ENCODE measurements around the gene BICC1. TPM values are rescaled to one million over a fixed set of nuclear protein-coding genes. Genes with fewer than 3 reads are reported as not detected.

BICC1 gene
- polyA plus RNA-seq, 1 donor (not counting 4 experiments of a cell fraction or from before 2014, with no cell fraction given), result 4.2 TPM

DNA sequence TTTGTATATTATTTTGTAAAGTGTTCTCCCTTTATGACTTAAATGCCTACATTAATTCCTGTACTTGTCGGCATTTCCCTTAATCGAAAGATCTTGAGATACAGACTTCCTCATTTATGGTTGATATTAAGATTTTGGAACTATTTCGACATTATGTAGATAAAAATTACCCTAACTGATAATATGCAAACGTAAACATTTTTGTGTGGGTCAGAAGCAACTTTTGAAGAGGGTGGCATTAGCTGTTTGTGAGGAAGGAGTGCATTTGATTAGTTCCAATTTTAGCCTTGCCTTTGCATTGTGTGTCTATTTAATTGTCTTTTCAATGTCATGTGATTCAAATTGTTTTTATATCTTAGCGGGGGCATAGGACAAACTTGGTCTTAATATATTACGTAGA is 114.7 kb downstream of the BICC1 start:
- dilution Hi-C loops (cut with MboI; ENCODE audit: extremely low pct_ligation_motif_present, low sequenced_read_pairs), result no loop called here
- Histone ChIP-seq H4K20me1 (ENCODE audit: control insufficient read depth, extremely low read depth, insufficient read depth, low read length) (no peaks in the 10 kb centered on the region), H2AFZ (ENCODE audit: control insufficient read depth, low read length) (no peak overlapping the region), H3K9ac (ENCODE audit: control insufficient read depth, extremely low read depth, insufficient read depth, low read length) (no peak overlapping the region), H3K36me3 (ENCODE audit: control insufficient read depth in 2 of 2, extremely low read depth in 1 of 2, insufficient read depth in 2 of 2, low read length in 2 of 2) (no peaks in the 10 kb centered on the region), H3K4me3 (ENCODE audit: control insufficient read depth in 2 of 3, extremely low read depth in 1 of 3, insufficient read depth in 2 of 3, low read depth in 1 of 3, low read length in 3 of 3) (no peak overlapping the region), H3K4me1 (ENCODE audit: control insufficient read depth, extremely low read depth, insufficient read depth, low read length) (no peaks in the 10 kb centered on the region), H3K9me1 (ENCODE audit: control insufficient read depth, extremely low read depth, insufficient read depth, low read length) (no peaks in the 10 kb centered on the region), H3K79me2 (ENCODE audit: control insufficient read depth, insufficient read depth, low read length) (no peaks in the 10 kb centered on the region), H3K27ac (ENCODE audit: control insufficient read depth, insufficient read depth, low read length) (no peak overlapping the region), H3K4me2 (ENCODE audit: control insufficient read depth, extremely low read depth, insufficient read depth, low read depth, low read length) (no peak overlapping the region), H3K9me3 (ENCODE audit: control insufficient read depth, low read depth, low read length) (no peaks in the 10 kb centered on the region), H3K27me3 (ENCODE audit: control insufficient read depth, extremely low read depth, insufficient read depth, low read length) (no peaks in the 10 kb centered on the region)
- FAIRE-seq (no peak), DNase-seq (ENCODE audit: low read depth, low spot score) (no peak)
- TF ChIP-seq, protein P1, sequence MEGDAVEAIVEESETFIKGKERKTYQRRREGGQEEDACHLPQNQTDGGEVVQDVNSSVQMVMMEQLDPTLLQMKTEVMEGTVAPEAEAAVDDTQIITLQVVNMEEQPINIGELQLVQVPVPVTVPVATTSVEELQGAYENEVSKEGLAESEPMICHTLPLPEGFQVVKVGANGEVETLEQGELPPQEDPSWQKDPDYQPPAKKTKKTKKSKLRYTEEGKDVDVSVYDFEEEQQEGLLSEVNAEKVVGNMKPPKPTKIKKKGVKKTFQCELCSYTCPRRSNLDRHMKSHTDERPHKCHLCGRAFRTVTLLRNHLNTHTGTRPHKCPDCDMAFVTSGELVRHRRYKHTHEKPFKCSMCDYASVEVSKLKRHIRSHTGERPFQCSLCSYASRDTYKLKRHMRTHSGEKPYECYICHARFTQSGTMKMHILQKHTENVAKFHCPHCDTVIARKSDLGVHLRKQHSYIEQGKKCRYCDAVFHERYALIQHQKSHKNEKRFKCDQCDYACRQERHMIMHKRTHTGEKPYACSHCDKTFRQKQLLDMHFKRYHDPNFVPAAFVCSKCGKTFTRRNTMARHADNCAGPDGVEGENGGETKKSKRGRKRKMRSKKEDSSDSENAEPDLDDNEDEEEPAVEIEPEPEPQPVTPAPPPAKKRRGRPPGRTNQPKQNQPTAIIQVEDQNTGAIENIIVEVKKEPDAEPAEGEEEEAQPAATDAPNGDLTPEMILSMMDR (optimal IDR thresholded peaks at IDR 0.05 in 1 of 3, IDR thresholded peaks at IDR 0.05 in 1 of 3, conservative IDR thresholded peaks at IDR 0.05 in 1 of 3; ENCODE audit: extremely low read depth in 1 of 3, insufficient read depth in 2 of 3, low read length in 3 of 3), result no peak
- TF ChIP-seq EZH2 (IDR thresholded peaks at IDR 0.05; ENCODE audit: low read length), result no peak

DNA sequence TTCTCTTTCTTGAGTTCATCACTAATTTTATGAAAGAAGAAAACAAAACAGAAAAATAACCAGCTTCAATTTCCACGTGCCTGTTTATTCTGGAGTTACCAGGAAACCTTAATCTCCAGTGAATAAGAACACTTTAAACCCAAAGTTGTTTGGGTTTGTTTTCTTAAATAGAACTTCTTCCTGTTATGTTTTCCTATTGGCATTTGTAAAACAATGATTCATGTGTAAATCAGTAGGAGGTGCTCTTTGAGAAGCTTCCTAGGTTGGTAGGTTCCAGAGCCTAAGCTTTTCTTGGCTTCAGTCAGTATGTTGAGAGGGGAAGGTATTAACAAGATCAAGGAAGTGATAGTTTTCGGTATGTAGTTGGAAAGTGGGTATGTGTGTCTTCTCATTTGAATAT is 119.0 kb downstream of the BICC1 start:
- dilution Hi-C loops (cut with MboI; ENCODE audit: extremely low pct_ligation_motif_present, low sequenced_read_pairs), result no loop called here

More for the DNA sequence above, 119.0 kb downstream of the BICC1 start:
- no peaks in the 10 kb centered on the region for H3K36me3 ChIP-seq (ENCODE audit: control insufficient read depth in 2 of 2, extremely low read depth in 1 of 2, insufficient read depth in 2 of 2, low read length in 2 of 2)
- H3K4me3 ChIP-seq (ENCODE audit: control insufficient read depth in 2 of 3, extremely low read depth in 1 of 3, insufficient read depth in 2 of 3, low read depth in 1 of 3, low read length in 3 of 3), result no peak overlapping the region
- H3K9ac ChIP-seq (ENCODE audit: control insufficient read depth, extremely low read depth, insufficient read depth, low read length), result no peak overlapping the region
- no peak overlapping the region for H3K4me2 ChIP-seq (ENCODE audit: control insufficient read depth, extremely low read depth, insufficient read depth, low read depth, low read length)
- FAIRE-seq (no peak), DNase-seq (ENCODE audit: low read depth, low spot score) (no peak)
- no peak overlapping the region for H2AFZ ChIP-seq (ENCODE audit: control insufficient read depth, low read length)
- H3K79me2 ChIP-seq (ENCODE audit: control insufficient read depth, insufficient read depth, low read length), result no peaks in the 10 kb centered on the region
- no peak for TF ChIP-seq EZH2 (IDR thresholded peaks at IDR 0.05; ENCODE audit: low read length)
- TF ChIP-seq, protein P1 (optimal IDR thresholded peaks at IDR 0.05 in 1 of 3, IDR thresholded peaks at IDR 0.05 in 1 of 3, conservative IDR thresholded peaks at IDR 0.05 in 1 of 3; ENCODE audit: extremely low read depth in 1 of 3, insufficient read depth in 2 of 3, low read length in 3 of 3), result no peak
- H3K9me1 ChIP-seq (ENCODE audit: control insufficient read depth, extremely low read depth, insufficient read depth, low read length), result no peaks in the 10 kb centered on the region
- no peaks in the 10 kb centered on the region for H4K20me1 ChIP-seq (ENCODE audit: control insufficient read depth, extremely low read depth, insufficient read depth, low read length)
- no peaks in the 10 kb centered on the region for H3K27me3 ChIP-seq (ENCODE audit: control insufficient read depth, extremely low read depth, insufficient read depth, low read length)
- H3K9me3 ChIP-seq (ENCODE audit: control insufficient read depth, low read depth, low read length), result no peaks in the 10 kb centered on the region
- no peaks in the 10 kb centered on the region for H3K4me1 ChIP-seq (ENCODE audit: control insufficient read depth, extremely low read depth, insufficient read depth, low read length)
- no peak overlapping the region for H3K27ac ChIP-seq (ENCODE audit: control insufficient read depth, insufficient read depth, low read length)

Data from keratinocyte (primary cell).